ENCODE data around the gene CEACAM21.

Gene CEACAM21

GRCh38 chr19:41624937-41625336 is 49.0 kb downstream of the CEACAM21 start:
- TF ChIP-seq EZH2phosphoT487 (IDR thresholded peaks at IDR 0.05; ENCODE audit: low read depth) = no peak
- TF ChIP-seq, protein P1, sequence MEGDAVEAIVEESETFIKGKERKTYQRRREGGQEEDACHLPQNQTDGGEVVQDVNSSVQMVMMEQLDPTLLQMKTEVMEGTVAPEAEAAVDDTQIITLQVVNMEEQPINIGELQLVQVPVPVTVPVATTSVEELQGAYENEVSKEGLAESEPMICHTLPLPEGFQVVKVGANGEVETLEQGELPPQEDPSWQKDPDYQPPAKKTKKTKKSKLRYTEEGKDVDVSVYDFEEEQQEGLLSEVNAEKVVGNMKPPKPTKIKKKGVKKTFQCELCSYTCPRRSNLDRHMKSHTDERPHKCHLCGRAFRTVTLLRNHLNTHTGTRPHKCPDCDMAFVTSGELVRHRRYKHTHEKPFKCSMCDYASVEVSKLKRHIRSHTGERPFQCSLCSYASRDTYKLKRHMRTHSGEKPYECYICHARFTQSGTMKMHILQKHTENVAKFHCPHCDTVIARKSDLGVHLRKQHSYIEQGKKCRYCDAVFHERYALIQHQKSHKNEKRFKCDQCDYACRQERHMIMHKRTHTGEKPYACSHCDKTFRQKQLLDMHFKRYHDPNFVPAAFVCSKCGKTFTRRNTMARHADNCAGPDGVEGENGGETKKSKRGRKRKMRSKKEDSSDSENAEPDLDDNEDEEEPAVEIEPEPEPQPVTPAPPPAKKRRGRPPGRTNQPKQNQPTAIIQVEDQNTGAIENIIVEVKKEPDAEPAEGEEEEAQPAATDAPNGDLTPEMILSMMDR (IDR thresholded peaks at IDR 0.05; ENCODE audit: low read depth, low read length) = no peak
- Histone ChIP-seq H3K79me2 (ENCODE audit: low read length) (no peaks in the 10 kb centered on the region), H2AFZ (ENCODE audit: low read depth, low read length) (no peak overlapping the region), H3K9ac (ENCODE audit: low read length) (no peak overlapping the region), H3K4me3 (ENCODE audit: low read length) (no peak overlapping the region), H4K20me1 (ENCODE audit: insufficient read depth, low read length) (no peaks in the 10 kb centered on the region; the same call in 1 of the 2 replicates), H3K27me3 (ENCODE audit: low read depth, low read length) (peaks cover 61% of the 10 kb centered on the region), H3K36me3 (replicated peaks; ENCODE audit: low read depth, low read length) (no peaks in the 10 kb centered on the region), H3K27ac (ENCODE audit: low read length) (no peak overlapping the region), H3K4me2 (ENCODE audit: low read length) (no peak overlapping the region), H3K4me1 (ENCODE audit: low read length) (peaks cover 3% of the 10 kb centered on the region; the same call in 1 of the 2 replicates), H3K9me3 (ENCODE audit: insufficient read depth, low read length) (no peaks in the 10 kb centered on the region)

- Histone ChIP-seq H3K27me3 (ENCODE audit: low read depth, low read length) (peaks cover 74% of the 10 kb centered on the region), H3K4me3 (ENCODE audit: low read length) (no peak overlapping the region), H3K79me2 (ENCODE audit: low read length) (no peaks in the 10 kb centered on the region), H2AFZ (ENCODE audit: low read depth, low read length) (no peak overlapping the region), H3K4me2 (ENCODE audit: low read length) (no peak overlapping the region), H3K9me3 (ENCODE audit: insufficient read depth, low read length) (0 out of 2 replicates have a peak, but pooled peaks cover 4% of the 10 kb centered on the region), H3K36me3 (replicated peaks; ENCODE audit: low read depth, low read length) (no peaks in the 10 kb centered on the region), H3K9ac (ENCODE audit: low read length) (no peak overlapping the region), H4K20me1 (ENCODE audit: insufficient read depth, low read length) (no peaks in the 10 kb centered on the region; the same call in 1 of the 2 replicates), H3K27ac (ENCODE audit: low read length) (no peak overlapping the region), H3K4me1 (ENCODE audit: low read length) (peaks cover 3% of the 10 kb centered on the region; the same call in 1 of the 2 replicates)
- TF ChIP-seq, protein P1 (IDR thresholded peaks at IDR 0.05; ENCODE audit: low read depth, low read length) = no peak
- no peak for TF ChIP-seq EZH2phosphoT487 (IDR thresholded peaks at IDR 0.05; ENCODE audit: low read depth)
These were observed 50.3 kb downstream of the CEACAM21 start for GRCh38 chr19:41626278-41626677.

- no peak within 1 kb of the TSS for H2AFZ ChIP-seq (ENCODE audit: low read depth, low read length)
- no peak within 1 kb of the TSS for H3K9ac ChIP-seq (ENCODE audit: low read length)
- peaks cover 76% of the 10 kb centered on the region for H3K27me3 ChIP-seq (ENCODE audit: low read depth, low read length)
- no peaks in the 10 kb centered on the region for H3K36me3 ChIP-seq (replicated peaks; ENCODE audit: low read depth, low read length)
- no peaks in the 10 kb centered on the region for H3K79me2 ChIP-seq (ENCODE audit: low read length)
- H3K4me3 ChIP-seq (ENCODE audit: low read length) = no peak within 1 kb of the TSS
- 0 out of 2 replicates have a peak, but pooled peaks cover 4% of the 10 kb centered on the region for H3K9me3 ChIP-seq (ENCODE audit: insufficient read depth, low read length)
- no peak within 1 kb of the TSS for H3K4me2 ChIP-seq (ENCODE audit: low read length)
- H4K20me1 ChIP-seq (ENCODE audit: insufficient read depth, low read length) = no peaks in the 10 kb centered on the region; the same call in 1 of the 2 replicates
- peaks cover 3% of the 10 kb centered on the region; the same call in 1 of the 2 replicates for H3K4me1 ChIP-seq (ENCODE audit: low read length)
- no peak within 1 kb of the TSS for H3K27ac ChIP-seq (ENCODE audit: low read length)
- TF ChIP-seq, protein P1 (IDR thresholded peaks at IDR 0.05; ENCODE audit: low read depth, low read length) = no peak
- TF ChIP-seq EZH2phosphoT487 (IDR thresholded peaks at IDR 0.05; ENCODE audit: low read depth) = no peak
These were observed 50.9 kb downstream of the CEACAM21 start, which contains the start of gene CEACAM4 for GRCh38 chr19:41626877-41627276. CEACAM4 (minus strand) TSS chr19:41627074; CDS start chr19:41626963, 111 bp downstream.

DNA sequence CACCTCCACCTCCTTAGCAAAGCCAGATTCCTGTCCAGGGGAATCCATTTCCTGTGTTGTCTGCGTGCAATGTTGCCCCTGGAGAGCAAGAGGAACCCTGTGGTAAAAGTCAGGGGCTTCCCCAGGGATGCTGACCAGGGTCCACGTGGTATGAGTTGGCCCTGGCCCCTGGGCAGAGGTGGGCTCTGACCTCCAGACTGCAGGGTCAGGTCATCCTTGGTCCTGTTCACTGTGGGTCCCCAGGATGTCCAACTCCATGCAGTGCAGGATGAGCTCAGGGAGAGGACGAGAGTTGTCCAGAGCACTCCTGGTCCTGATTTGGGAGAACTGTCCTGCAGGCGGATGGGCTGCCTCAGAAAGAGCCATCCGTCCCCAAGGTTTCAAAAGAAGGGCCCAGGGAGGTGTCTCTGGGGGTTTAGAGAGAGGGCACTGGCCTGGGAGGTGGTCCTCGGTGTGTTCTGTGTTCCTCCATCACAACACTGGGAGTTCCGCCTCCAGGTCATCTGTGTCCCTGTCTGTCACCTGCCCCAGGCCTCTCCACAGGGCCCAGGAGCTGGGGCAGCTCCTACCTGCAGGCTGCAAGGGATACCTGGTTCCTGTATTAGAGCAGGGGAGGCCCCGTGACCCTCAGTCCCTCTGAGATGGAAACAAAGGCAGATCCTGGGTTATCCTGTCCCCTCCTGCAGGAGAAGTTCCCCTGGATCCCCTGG is 52.2 kb downstream of the CEACAM21 start:
- Histone ChIP-seq H3K4me3 (ENCODE audit: low read length) (no peak overlapping the region), H3K9ac (ENCODE audit: low read length) (no peak overlapping the region), H3K4me1 (ENCODE audit: low read length) (peaks cover 3% of the 10 kb centered on the region; the same call in 1 of the 2 replicates), H4K20me1 (ENCODE audit: insufficient read depth, low read length) (no peaks in the 10 kb centered on the region; the same call in 1 of the 2 replicates), H3K36me3 (replicated peaks; ENCODE audit: low read depth, low read length) (no peaks in the 10 kb centered on the region), H2AFZ (ENCODE audit: low read depth, low read length) (no peak overlapping the region), H3K79me2 (ENCODE audit: low read length) (no peaks in the 10 kb centered on the region), H3K27me3 (ENCODE audit: low read depth, low read length) (peaks cover 73% of the 10 kb centered on the region), H3K9me3 (ENCODE audit: insufficient read depth, low read length) (0 out of 2 replicates have a peak, but pooled peaks cover 4% of the 10 kb centered on the region), H3K4me2 (ENCODE audit: low read length) (no peak overlapping the region), H3K27ac (ENCODE audit: low read length) (no peak overlapping the region)
- no peak for TF ChIP-seq EZH2phosphoT487 (IDR thresholded peaks at IDR 0.05; ENCODE audit: low read depth)
- TF ChIP-seq, protein P1 (IDR thresholded peaks at IDR 0.05; ENCODE audit: low read depth, low read length) = no peak
